Pancreas (tissue), 10 donors: ENCODE measurements around the gene RFTN2. TPM values are rescaled to one million over a fixed set of nuclear protein-coding genes. Genes with fewer than 3 reads are reported as not detected.

Experiments
- ATAC-seq, 4 donors: fragments of 200-7000 bp; cut with Tn5 transposase; one replicate each; pipeline versions ENCODE4 v1.8.0 to v1.9.1; 2020; ENCODE audit warnings: mild to moderate bottlenecking in 4 of 4, moderate library complexity in 4 of 4
- DNase-seq, 6 donors: peaks; one replicate each; pipeline ENCODE4 v3.0.0-alpha.2; 2020
- FAIRE-seq: peaks from 2 replicates; lab custom pipeline; 2012; peaks lifted over from hg19 to GRCh38; lab: Jason Lieb, UNC
- H3K27ac ChIP-seq, 4 donors: fragments of 200-600 bp; sonication (generic); 1 replicate in 3 of 4; 2 replicates in 1 of 4; pipeline versions ENCODE4 v1.5.0 to v1.8.0; 2020
- H3K27me3 ChIP-seq, 4 donors: fragments of 200-600 bp; one replicate each; pipeline ENCODE4 v1.8.0; 2021
- H3K36me3 ChIP-seq, 3 donors: fragments of 200-600 bp; sonication (generic) in 1 of 3; one replicate each; pipeline versions ENCODE4 v1.5.0 to v1.8.0; 2020 to 2021
- H3K4me1 ChIP-seq, 3 donors: fragments of 200-600 bp; one replicate each; pipeline ENCODE4 v1.8.0; 2021
- H3K4me3 ChIP-seq, 4 donors: fragments of 200-600 bp; sonication (generic) in 2 of 4; one replicate each; pipeline versions ENCODE4 v1.5.0 to v1.8.0; 2020 to 2021
- H3K9me3 ChIP-seq, 4 donors: fragments of 200-600 bp; one replicate each; pipeline ENCODE4 v1.8.0; 2021
- CTCF ChIP-seq, 4 donors: fragments of 200-600 bp; sonication (generic) in 3 of 4; IDR thresholded peaks; one replicate each; pipeline versions ENCODE4 v1.5.0 to v1.8.0; 2021; ENCODE audit warnings: antibody characterized with exemption in 4 of 4
- WGBS, 2 donors: extraction: QIAGEN DNeasy Blood & Tissue Kit; methylation state at CpG; one replicate each; pipeline ENCODE4 v1.1.7; 2013; 5-methylcytosine and 5-hydroxymethylcytosine counted together
- intact Hi-C, 3 donors: fragments of 100-400 bp; cut with DNase I; formaldehyde crosslinking; loops; one replicate each; pipeline versions ENCODE4 v1.11.1 to v1.14.2; 2022
- polyA plus RNA-seq, 2 donors: library from polyadenylated mRNA; stranded (reverse); fragments of 200-250 nt; gene quantifications; one replicate each; pipeline ENCODE4 v1.2.3, GENCODE V29; 2013
- total RNA-seq, 6 donors: library from RNA; stranded (reverse); fragmentation: NEBNext Ultra II Directional in 4 of 6; extraction: Animal tissue kit (Norgen Biotek cat#: 25700) in 4 of 6; gene quantifications; one replicate each; pipeline versions ENCODE4 v1.2.1 to v1.2.4, GENCODE V29; 2021 to 2023
- donor health status: healthy with polysubstance abuse.
- donor health status: DM: no; HTN: no; CAD: no; lungs with moderate emphysema.
- donor health status: DM: no; HTN: no; CAD: no.
- donor health status: control.
- donor health status: control.
- donor health status: Bipolar disorder and iron deficiency.
- donor health status: DM: yes; HTN: yes; CAD: no.
- donor health status: DM: no; HTN: no; CAD: no.
- donor health status: DM: no; HTN: no; CAD: no.
- donor health status: DM: yes; HTN: yes; CAD: no.

RFTN2 gene
- total and polyA plus RNA-seq, 8 donors = 0.77 to 7.6 (median 1.6) TPM

GRCh38 chr2:197604117-197604860 lies 71.1 kb downstream of the RFTN2 start:
- no peak for ATAC-seq
- intact Hi-C loops = no loop called here
- TF ChIP-seq CTCF (IDR thresholded peaks at IDR 0.05) = no peak
- DNase-seq = no peak
- H3K4me1 ChIP-seq = no peaks in the 10 kb centered on the region
- no peaks in the 10 kb centered on the region for H3K27me3 ChIP-seq
- WGBS, 2 donors = 40 to 44% methylated on average over 1 of the region's 1 CpG
- no peaks in the 10 kb centered on the region for H3K36me3 ChIP-seq
- no peaks in the 10 kb centered on the region for H3K9me3 ChIP-seq
- no peak overlapping the region for H3K27ac ChIP-seq
- no peak overlapping the region for H3K4me3 ChIP-seq
- FAIRE-seq = no peak

DNA sequence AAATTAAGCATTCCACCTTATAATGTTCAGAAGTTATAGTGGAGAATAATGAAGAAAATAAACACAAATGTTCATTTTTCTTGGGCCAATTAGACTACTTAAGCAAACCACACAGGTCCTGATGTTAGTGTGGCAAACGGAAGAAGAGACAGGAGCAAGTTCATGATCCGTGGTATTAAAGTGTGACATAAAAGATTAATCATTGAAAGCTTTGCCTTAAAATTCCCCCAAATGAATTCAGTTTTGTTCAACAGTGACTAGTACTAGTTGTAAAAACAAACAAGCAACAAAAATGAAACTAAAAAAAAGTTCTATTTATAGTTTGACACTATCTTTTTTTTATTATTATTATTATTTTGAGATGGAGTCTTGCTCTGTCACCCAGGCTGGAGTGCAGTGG lies 73.7 kb downstream of the RFTN2 start:
- H3K27ac ChIP-seq = no peak overlapping the region
- no peaks in the 10 kb centered on the region for H3K4me1 ChIP-seq
- no peak overlapping the region for H3K4me3 ChIP-seq
- intact Hi-C loops = no loop called here
- ATAC-seq (no peak), FAIRE-seq (no peak), DNase-seq (no peak)
- TF ChIP-seq CTCF (IDR thresholded peaks at IDR 0.05) = no peak
- 57 to 76% methylated on average over 2 of the region's 2 CpGs for WGBS, 2 donors
- H3K36me3 ChIP-seq = no peaks in the 10 kb centered on the region
- H3K27me3 ChIP-seq = no peaks in the 10 kb centered on the region
- no peaks in the 10 kb centered on the region for H3K9me3 ChIP-seq

- FAIRE-seq = no peak
- Histone ChIP-seq H3K27me3 (no peaks in the 10 kb centered on the region), H3K36me3 (no peaks in the 10 kb centered on the region), H3K27ac (no peak overlapping the region), H3K9me3 (no peaks in the 10 kb centered on the region), H3K4me1 (no peaks in the 10 kb centered on the region), H3K4me3 (no peak overlapping the region)
- no peak for DNase-seq
- no peak for ATAC-seq
- no peak for TF ChIP-seq CTCF (IDR thresholded peaks at IDR 0.05)
- 76 to 83% methylated on average over 5 of the region's 5 CpGs for WGBS, 2 donors
- intact Hi-C loops = no loop called here
Measured at GRCh38 chr2:197600306-197600705, 75.1 kb downstream of the RFTN2 start.

- ATAC-seq (peak in 3 of 4 donors; percentile 56 to 83 (median 64)), FAIRE-seq (no peak), DNase-seq (no peak)
- no peak overlapping the region for H3K4me3 ChIP-seq
- intact Hi-C loops = no loop called here
- 52 to 68% methylated on average over 11 of the region's 11 CpGs for WGBS, 2 donors
- H3K27ac ChIP-seq = no peak overlapping the region
- peak in 1 of 4 donors; percentile 15 for TF ChIP-seq CTCF (IDR thresholded peaks at IDR 0.05)
- no peaks in the 10 kb centered on the region for H3K27me3 ChIP-seq
- no peaks in the 10 kb centered on the region for H3K9me3 ChIP-seq
- no peaks in the 10 kb centered on the region for H3K4me1 ChIP-seq
- H3K36me3 ChIP-seq = no peaks in the 10 kb centered on the region
Measured at GRCh38 chr2:197599285-197599965, 76.0 kb downstream of the RFTN2 start.

DNA sequence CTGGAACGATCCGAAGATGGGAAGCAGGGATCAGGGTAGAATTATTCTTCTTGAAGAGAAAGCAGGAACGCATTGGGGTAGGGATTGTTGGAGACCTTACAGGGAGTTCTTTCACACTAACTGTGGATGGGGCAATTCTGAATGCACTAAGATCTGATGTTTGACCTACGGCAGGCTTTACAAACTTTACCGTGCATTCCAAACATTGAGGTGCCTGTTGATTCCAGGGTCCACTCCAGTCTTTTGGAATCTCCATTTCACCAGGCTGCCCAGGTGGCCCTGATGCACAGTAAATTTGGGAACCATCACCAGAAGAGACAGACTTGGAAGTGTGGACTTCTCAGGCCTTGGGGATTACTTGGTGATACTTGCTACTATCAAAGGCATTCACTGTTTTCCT lies 76.9 kb downstream of the RFTN2 start:
- DNase-seq = no peak
- FAIRE-seq = no peak
- intact Hi-C loops = no loop called here
- no peaks in the 10 kb centered on the region for H3K9me3 ChIP-seq
- 81 to 87% methylated on average over 5 of the region's 5 CpGs for WGBS, 2 donors
- H3K27me3 ChIP-seq = no peaks in the 10 kb centered on the region
- no peaks in the 10 kb centered on the region for H3K36me3 ChIP-seq
- H3K27ac ChIP-seq = no peak overlapping the region
- no peak for ATAC-seq
- no peak overlapping the region for H3K4me3 ChIP-seq
- TF ChIP-seq CTCF (IDR thresholded peaks at IDR 0.05) = no peak
- no peaks in the 10 kb centered on the region for H3K4me1 ChIP-seq
